ENCODE results near the gene OLFML1. TPM values are rescaled to one million over a fixed set of nuclear protein-coding genes. Genes with fewer than 3 reads are reported as not detected.

The OLFML1 gene
- total and polyA plus RNA-seq, 10 donors: 2.6 to 23.8 (median 9.2) TPM

DNA sequence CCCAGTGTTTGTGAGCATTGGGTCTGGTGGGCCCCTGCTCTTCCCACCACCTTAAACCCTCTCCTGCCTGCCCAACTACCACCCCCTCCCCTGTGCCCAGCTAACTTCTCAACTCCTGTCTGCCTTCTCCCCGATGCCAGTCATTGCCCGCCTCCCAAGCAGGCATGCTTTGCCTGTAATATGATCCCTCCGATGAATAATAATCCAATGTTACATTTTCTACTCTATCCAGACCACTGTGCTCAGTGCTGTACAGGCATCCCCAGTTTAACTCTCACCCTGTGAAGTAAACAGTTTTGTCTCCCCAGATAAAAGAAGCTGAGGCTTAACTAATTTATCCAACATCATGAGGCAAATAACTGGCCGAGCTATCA lies 35.5 kb upstream of the OLFML1 start:
- Histone ChIP-seq H3K27me3 (replicated peaks in 1 of 7) (no peaks in the 10 kb centered on the region), H3K4me3 (no peak overlapping the region), H3K27ac (no peak overlapping the region), H3K9me3 (no peaks in the 10 kb centered on the region), H3K36me3 (no peaks in the 10 kb centered on the region), H3K4me1 (no peaks in the 10 kb centered on the region)
- 86 to 89% (median 88%) methylated on average over 4 of the region's 4 CpGs for WGBS, 5 donors
- no peak for DNase-seq
- intact Hi-C loops (cut with DNase I; ENCODE audit: low total_unique reads): no loop called here
- TF ChIP-seq, protein P1, sequence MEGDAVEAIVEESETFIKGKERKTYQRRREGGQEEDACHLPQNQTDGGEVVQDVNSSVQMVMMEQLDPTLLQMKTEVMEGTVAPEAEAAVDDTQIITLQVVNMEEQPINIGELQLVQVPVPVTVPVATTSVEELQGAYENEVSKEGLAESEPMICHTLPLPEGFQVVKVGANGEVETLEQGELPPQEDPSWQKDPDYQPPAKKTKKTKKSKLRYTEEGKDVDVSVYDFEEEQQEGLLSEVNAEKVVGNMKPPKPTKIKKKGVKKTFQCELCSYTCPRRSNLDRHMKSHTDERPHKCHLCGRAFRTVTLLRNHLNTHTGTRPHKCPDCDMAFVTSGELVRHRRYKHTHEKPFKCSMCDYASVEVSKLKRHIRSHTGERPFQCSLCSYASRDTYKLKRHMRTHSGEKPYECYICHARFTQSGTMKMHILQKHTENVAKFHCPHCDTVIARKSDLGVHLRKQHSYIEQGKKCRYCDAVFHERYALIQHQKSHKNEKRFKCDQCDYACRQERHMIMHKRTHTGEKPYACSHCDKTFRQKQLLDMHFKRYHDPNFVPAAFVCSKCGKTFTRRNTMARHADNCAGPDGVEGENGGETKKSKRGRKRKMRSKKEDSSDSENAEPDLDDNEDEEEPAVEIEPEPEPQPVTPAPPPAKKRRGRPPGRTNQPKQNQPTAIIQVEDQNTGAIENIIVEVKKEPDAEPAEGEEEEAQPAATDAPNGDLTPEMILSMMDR (IDR thresholded peaks at IDR 0.05 in 8 of 11, conservative IDR thresholded peaks at IDR 0.05 in 3 of 11): no peak
- TF ChIP-seq POLR2AphosphoS5 (IDR thresholded peaks at IDR 0.05) (no peak), POLR2A (IDR thresholded peaks at IDR 0.05) (no peak)

DNA sequence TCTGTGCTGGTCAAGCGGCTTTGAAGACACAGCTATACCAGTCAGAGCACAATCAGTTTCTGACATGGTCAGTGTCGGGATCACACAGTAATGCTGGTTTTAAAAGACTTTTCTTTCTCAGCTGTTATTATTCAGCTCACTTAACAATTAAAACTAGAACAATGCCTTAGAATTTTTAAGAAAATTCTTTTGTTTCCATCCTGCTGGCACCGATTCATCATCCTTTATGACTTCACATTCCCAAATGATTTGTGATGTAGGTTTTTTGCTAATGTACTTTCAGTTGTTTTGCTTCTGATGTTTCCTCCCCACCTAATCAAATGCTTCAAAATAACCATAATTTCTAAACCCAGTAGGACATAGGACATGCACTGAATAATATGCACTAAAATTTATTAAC lies 34.5 kb upstream of the OLFML1 start:
- no peaks in the 10 kb centered on the region for H3K36me3 ChIP-seq
- no peaks in the 10 kb centered on the region for H3K27me3 ChIP-seq (replicated peaks in 1 of 7)
- no peaks in the 10 kb centered on the region for H3K9me3 ChIP-seq
- intact Hi-C loops (cut with DNase I; ENCODE audit: low total_unique reads): no loop called here
- DNase-seq: no peak
- H3K4me1 ChIP-seq: no peaks in the 10 kb centered on the region
- no peak for TF ChIP-seq POLR2A (IDR thresholded peaks at IDR 0.05)
- TF ChIP-seq, protein P1 (IDR thresholded peaks at IDR 0.05 in 8 of 11, conservative IDR thresholded peaks at IDR 0.05 in 3 of 11): no peak
- TF ChIP-seq POLR2AphosphoS5 (IDR thresholded peaks at IDR 0.05): no peak
- WGBS, 5 donors: 84 to 91% (median 87%) methylated on average over 3 of the region's 3 CpGs
- H3K27ac ChIP-seq: no peak overlapping the region
- no peak overlapping the region for H3K4me3 ChIP-seq

DNA sequence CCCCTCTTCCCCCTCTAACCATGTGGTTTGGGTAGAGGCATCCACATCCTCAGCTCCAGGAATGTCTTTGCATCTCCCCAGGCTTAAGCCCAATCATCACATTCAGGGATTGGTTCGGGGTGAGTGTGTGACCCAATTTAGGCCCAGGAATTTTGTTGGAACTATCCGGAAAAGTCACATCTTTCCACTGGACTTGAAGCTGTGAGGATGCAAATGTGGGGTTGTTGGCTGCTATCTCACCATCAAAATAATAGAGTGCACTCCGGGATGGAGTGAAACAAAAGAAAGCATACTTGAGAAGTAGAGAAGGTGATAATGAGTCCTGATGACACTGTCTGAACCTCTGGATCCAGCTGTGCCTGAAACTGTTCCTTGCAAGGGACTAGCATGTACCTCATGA lies 33.8 kb upstream of the OLFML1 start:
- H3K4me3 ChIP-seq: no peak overlapping the region
- TF ChIP-seq POLR2A (IDR thresholded peaks at IDR 0.05) (no peak), POLR2AphosphoS5 (IDR thresholded peaks at IDR 0.05) (no peak)
- TF ChIP-seq, protein P1 (IDR thresholded peaks at IDR 0.05 in 8 of 11, conservative IDR thresholded peaks at IDR 0.05 in 3 of 11): no peak
- WGBS, 5 donors: 80 to 87% (median 84%) methylated on average over 3 of the region's 3 CpGs
- no peaks in the 10 kb centered on the region for H3K9me3 ChIP-seq
- no peaks in the 10 kb centered on the region for H3K27me3 ChIP-seq (replicated peaks in 1 of 7)
- no peaks in the 10 kb centered on the region for H3K4me1 ChIP-seq
- intact Hi-C loops (cut with DNase I; ENCODE audit: low total_unique reads): no loop called here
- no peak for DNase-seq
- H3K36me3 ChIP-seq: no peaks in the 10 kb centered on the region
- no peak overlapping the region for H3K27ac ChIP-seq

DNA sequence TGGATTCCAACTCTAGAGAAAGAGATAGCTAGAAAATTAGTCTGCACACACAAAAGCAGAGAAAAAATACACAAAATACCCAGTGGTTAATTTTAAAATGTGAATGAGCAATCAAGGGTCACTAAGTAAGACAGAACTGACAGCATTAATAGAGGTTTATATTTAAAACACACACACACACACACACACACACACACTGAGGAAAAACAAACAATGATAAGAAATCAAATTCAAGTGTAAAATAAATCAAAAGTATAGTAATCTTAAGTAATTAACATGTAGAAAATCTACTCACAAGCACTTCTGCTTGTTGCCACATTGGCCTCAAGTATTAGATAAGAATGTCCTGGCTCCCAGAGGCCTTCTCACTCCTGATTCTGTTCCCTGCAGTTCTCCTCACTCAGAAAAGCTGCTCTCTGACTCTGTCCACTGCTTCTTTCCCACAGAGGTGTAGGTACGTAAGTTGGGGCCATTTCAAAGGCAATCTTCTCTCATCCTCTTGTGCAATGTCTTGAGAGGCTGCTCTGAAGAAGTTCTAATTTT lies 33.3 kb upstream of the OLFML1 start:
- WGBS, 5 donors: 72 to 93% (median 89%) methylated on average over 1 of the region's 1 CpG
- no peaks in the 10 kb centered on the region for H3K4me1 ChIP-seq
- no peaks in the 10 kb centered on the region for H3K9me3 ChIP-seq
- TF ChIP-seq POLR2AphosphoS5 (IDR thresholded peaks at IDR 0.05) (no peak), POLR2A (IDR thresholded peaks at IDR 0.05) (no peak)
- TF ChIP-seq, protein P1 (IDR thresholded peaks at IDR 0.05 in 8 of 11, conservative IDR thresholded peaks at IDR 0.05 in 3 of 11): no peak
- H3K27ac ChIP-seq: no peak overlapping the region
- H3K4me3 ChIP-seq: no peak overlapping the region
- DNase-seq: no peak
- intact Hi-C loops (cut with DNase I; ENCODE audit: low total_unique reads): no loop called here
- H3K36me3 ChIP-seq: no peaks in the 10 kb centered on the region
- no peaks in the 10 kb centered on the region for H3K27me3 ChIP-seq (replicated peaks in 1 of 7)
